Esophagus squamous epithelium (tissue), 4 donors: Measurements from ENCODE around the gene RITA1.

ENCODE experiments used
- CTCF ChIP-seq, 6 experiments: fragments of 450-650 bp in 4 of 6; fragments of 200-600 bp in 2 of 6; sonication (generic) in 2 of 6; IDR thresholded peaks; one replicate each; pipeline ENCODE4 v1.5.1; 2016 to 2019; ENCODE audit warnings: antibody characterized with exemption in 6 of 6, mild to moderate bottlenecking in 4 of 6, moderate library complexity in 4 of 6
- POLR2A ChIP-seq, 4 donors: fragments of 450-650 bp; IDR thresholded peaks; one replicate each; pipeline ENCODE4 v1.6.1; 2017; ENCODE audit warnings: antibody characterized with exemption in 4 of 4, mild to moderate bottlenecking in 4 of 4, moderate library complexity in 3 of 4

- TF ChIP-seq CTCF (IDR thresholded peaks at IDR 0.05) = no peak
- no peak for TF ChIP-seq POLR2A (IDR thresholded peaks at IDR 0.05)
These were observed 23.2 kb upstream of the RITA1 start for GRCh38 chr12:113162102-113163029.
